H1 (cell line): ENCODE data around the gene TMEM59L. TPM values are rescaled to one million over a fixed set of nuclear protein-coding genes. Genes with fewer than 3 reads are reported as not detected.
A peak's percentile ranks its signal among the peaks of the same experiment; 100 is the strongest.

Source experiments
- CTCF ChIA-PET: fragments of 300-600 bp; sonication (Branson Sonifier 250); formaldehyde crosslinking; loops from one replicate; lab custom pipeline; 2021; ENCODE audit not compliant: partially characterized antibody; lab: Charles Lee
- POLR2A ChIA-PET: fragments of 300-600 bp; sonication (Branson Sonifier 250); formaldehyde crosslinking; loops from one replicate; lab custom pipeline; 2021; ENCODE audit warnings: inconsistent platforms; ENCODE audit not compliant: partially characterized antibody; lab: Charles Lee
- DNase-seq, 2 experiments: peaks; one replicate each; pipeline versions ENCODE4 v3.0.0 to v3.0.0-alpha.2; 2010 to 2022; ENCODE audit warnings: low spot score in 2 of 2, low read depth in 1 of 2, mixed read lengths in 1 of 2
- FAIRE-seq: peaks from 2 replicates; lab custom pipeline; 2011; peaks lifted over from hg19 to GRCh38; lab: Jason Lieb, UNC
- H2AFZ ChIP-seq: 2 replicates; pipeline ENCODE4 v1.8.1; 2012; ENCODE audit warnings: low read length, inconsistent platforms
- H2AK5ac ChIP-seq: 2 replicates; pipeline ENCODE4 v1.6.1; 2013; ENCODE audit warnings: low read depth, low read length
- H2BK120ac ChIP-seq: replicated peaks from 2 replicates; pipeline ENCODE3; 2013; ENCODE audit warnings: low read depth, low read length, inconsistent platforms
- H2BK12ac ChIP-seq: 2 replicates; pipeline ENCODE4 v1.6.1; 2013; ENCODE audit warnings: low read depth, low read length
- H2BK15ac ChIP-seq: 2 replicates; pipeline ENCODE4 v1.6.1; 2013; ENCODE audit warnings: low read length
- H2BK20ac ChIP-seq: 2 replicates; pipeline ENCODE4 v1.6.1; 2013; ENCODE audit warnings: low read length
- H2BK5ac ChIP-seq: 2 replicates; pipeline ENCODE4 v1.6.1; 2013; ENCODE audit warnings: low read depth, low read length
- H3K14ac ChIP-seq: 2 replicates; pipeline ENCODE4 v1.6.1; 2013; ENCODE audit warnings: inconsistent platforms; ENCODE audit not compliant: insufficient read length
- H3K18ac ChIP-seq: 2 replicates; pipeline ENCODE4 v1.6.1; 2013; ENCODE audit warnings: low read length; ENCODE audit errors: extremely low read depth
- H3K23ac ChIP-seq: 2 replicates; pipeline ENCODE4 v1.6.1; 2013; ENCODE audit warnings: inconsistent platforms; ENCODE audit not compliant: insufficient read length
- H3K23me2 ChIP-seq: 2 replicates; pipeline ENCODE4 v1.6.1; 2013; ENCODE audit warnings: low read depth, low read length
- H3K27ac ChIP-seq: 2 replicates; pipeline ENCODE4 v1.6.1; 2011; ENCODE audit warnings: low read depth, low read length, inconsistent platforms
- H3K27me3 ChIP-seq, 4 experiments: replicated peaks in 1 of 4; 1 replicate in 1 of 4; 2 replicates in 3 of 4; pipeline versions ENCODE4 v1.6.1 to v1.8.1; 2011 to 2013; ENCODE audit warnings: low read length in 3 of 4, mild to moderate bottlenecking in 3 of 4, inconsistent platforms in 2 of 4, mixed read lengths in 2 of 4, moderate library complexity in 1 of 4; ENCODE audit not compliant: control insufficient read depth in 3 of 4, insufficient read depth in 3 of 4; ENCODE audit errors: extremely low read depth in 1 of 4
- H3K36me3 ChIP-seq, 4 experiments: 2 replicates each; pipeline versions ENCODE4 v1.6.1 to v1.8.1; 2011 to 2013; ENCODE audit warnings: mild to moderate bottlenecking in 4 of 4, low read length in 3 of 4, moderate library complexity in 2 of 4, control low read depth in 1 of 4, inconsistent platforms in 1 of 4; ENCODE audit not compliant: insufficient read depth in 4 of 4, control insufficient read depth in 2 of 4
- H3K4ac ChIP-seq: replicated peaks from 2 replicates; pipeline ENCODE3; 2013; ENCODE audit warnings: low read length, low read depth, mixed read lengths, inconsistent platforms; ENCODE audit not compliant: insufficient read length
- H3K4me1 ChIP-seq, 4 experiments: replicated peaks in 1 of 4; 1 replicate in 1 of 4; 2 replicates in 3 of 4; pipeline versions ENCODE4 v1.6.1 to v1.8.1; 2011 to 2013; ENCODE audit warnings: low read length in 3 of 4, inconsistent platforms in 2 of 4, mixed read lengths in 1 of 4; ENCODE audit not compliant: insufficient read depth in 4 of 4, control insufficient read depth in 3 of 4
- H3K4me2 ChIP-seq, 2 experiments: 2 replicates each; pipeline versions ENCODE4 v1.6.1 to v1.8.1; 2011 to 2013; ENCODE audit warnings: low read depth in 2 of 2, low read length in 2 of 2, control low read depth in 1 of 2, inconsistent platforms in 1 of 2, mild to moderate bottlenecking in 1 of 2; ENCODE audit not compliant: insufficient read depth in 1 of 2
- H3K4me3 ChIP-seq, 4 experiments: fragments of 200-600, 300-600 bp in 1 of 4; sonication (generic), shearing (Covaris generic), sonication (Bioruptor Twin) in 1 of 4; 2 replicates each; pipeline versions ENCODE4 v1.5.1 to v1.8.1; 2011 to 2016; ENCODE audit warnings: low read length in 4 of 4, low read depth in 3 of 4, control low read depth in 2 of 4, inconsistent platforms in 2 of 4, mild to moderate bottlenecking in 2 of 4, mixed read lengths in 1 of 4, moderate library complexity in 1 of 4; ENCODE audit not compliant: insufficient read depth in 2 of 4; ENCODE audit errors: extremely low read depth in 1 of 4
- H3K56ac ChIP-seq: replicated peaks from 2 replicates; pipeline ENCODE3; 2013; ENCODE audit warnings: low read depth, mild to moderate bottlenecking, mixed read lengths, low read length, inconsistent platforms; ENCODE audit not compliant: insufficient read length
- H3K79me1 ChIP-seq: 2 replicates; pipeline ENCODE4 v1.6.1; 2013; ENCODE audit warnings: low read depth, low read length, control low read depth
- H3K79me2 ChIP-seq, 2 experiments: 2 replicates each; pipeline versions ENCODE4 v1.6.1 to v1.8.1; 2012 to 2013; ENCODE audit warnings: low read length in 2 of 2, mild to moderate bottlenecking in 2 of 2, inconsistent platforms in 1 of 2; ENCODE audit not compliant: insufficient read depth in 2 of 2, control insufficient read depth in 1 of 2
- H3K9ac ChIP-seq, 4 experiments: replicated peaks in 1 of 4; 1 replicate in 1 of 4; 2 replicates in 3 of 4; pipeline versions ENCODE4 v1.6.1 to v1.8.1; 2011 to 2013; ENCODE audit warnings: low read depth in 3 of 4, low read length in 3 of 4, control low read depth in 2 of 4, mild to moderate bottlenecking in 2 of 4, moderate library complexity in 2 of 4, inconsistent platforms in 1 of 4; ENCODE audit errors: extremely low read depth in 1 of 4
- H3K9me3 ChIP-seq, 2 experiments: 2 replicates each; pipeline versions ENCODE4 v1.6.1 to v1.8.1; 2012 to 2013; ENCODE audit warnings: mild to moderate bottlenecking in 2 of 2, moderate library complexity in 2 of 2, control low read depth in 1 of 2, inconsistent platforms in 1 of 2, low read depth in 1 of 2, low read length in 1 of 2, mixed read lengths in 1 of 2; ENCODE audit not compliant: insufficient read depth in 2 of 2
- H4K20me1 ChIP-seq, 2 experiments: replicated peaks in 1 of 2; 2 replicates each; pipeline versions ENCODE3 to v1.8.1; 2011 to 2013; ENCODE audit warnings: inconsistent platforms in 2 of 2, low read length in 2 of 2, mild to moderate bottlenecking in 1 of 2; ENCODE audit not compliant: insufficient read depth in 2 of 2, control insufficient read depth in 1 of 2
- H4K5ac ChIP-seq: 2 replicates; pipeline ENCODE4 v1.6.1; 2013; ENCODE audit warnings: low read length, low read depth, mixed read lengths, inconsistent platforms; ENCODE audit not compliant: insufficient read length
- H4K8ac ChIP-seq: 2 replicates; pipeline ENCODE4 v1.8.0; 2013; ENCODE audit warnings: mild to moderate bottlenecking, moderate library complexity, low read length, inconsistent platforms; ENCODE audit not compliant: insufficient read depth; ENCODE audit errors: extremely low read depth
- H4K91ac ChIP-seq: replicated peaks from 2 replicates; pipeline ENCODE3; 2013; ENCODE audit warnings: low read length, mixed read lengths, inconsistent platforms; ENCODE audit not compliant: insufficient read length
- BCL11A ChIP-seq, 2 experiments: IDR thresholded peaks; one replicate each; pipeline ENCODE4 v1.6.1; 2011; ENCODE audit warnings: low read depth in 2 of 2, low read length in 2 of 2, mild to moderate bottlenecking in 2 of 2
- BRCA1 ChIP-seq: IDR thresholded peaks from 2 replicates; pipeline ENCODE4 v1.6.1; 2012; ENCODE audit warnings: low read depth, low read length, improper control_type of control experiment
- CHD2 ChIP-seq: IDR thresholded peaks from 2 replicates; pipeline ENCODE4 v1.6.1; 2012; ENCODE audit warnings: low read length, improper control_type of control experiment
- CTBP2 ChIP-seq: IDR thresholded peaks from 2 replicates; pipeline ENCODE4 v1.7.0; 2011; ENCODE audit warnings: borderline replicate concordance, mild to moderate bottlenecking, moderate library complexity, mixed read lengths, low read length; ENCODE audit not compliant: insufficient read depth, insufficient read length
- RNF2 ChIP-seq: fragments of 200-900, 300-1000 bp; sonication (generic); IDR thresholded peaks from 2 replicates; pipeline ENCODE4 v1.7.1; 2016; ENCODE audit warnings: borderline replicate concordance, low read depth, mild to moderate bottlenecking, antibody characterized with exemption, low read length; ENCODE audit not compliant: poor library complexity, severe bottlenecking; ENCODE audit errors: missing control alignments
- SUZ12 ChIP-seq: fragments of 200-600 bp; sonication (generic); IDR thresholded peaks from 2 replicates; pipeline ENCODE4 v1.6.1; 2012; ENCODE audit warnings: mild to moderate bottlenecking, inconsistent platforms, low read length, moderate library complexity, mixed read lengths
- WGBS, 2 experiments: shearing (Covaris generic) in 1 of 2; methylation state at CpG; one replicate each; pipeline versions ENCODE4 v1.1.6 to v1.1.7; 2013 to 2015; ENCODE audit warnings: low lambda C conversion rate in 2 of 2, mixed read lengths in 2 of 2, inconsistent platforms in 1 of 2, low coverage in 1 of 2, missing lambda C conversion rate in 1 of 2; ENCODE audit not compliant: insufficient replicate concordance in 2 of 2, insufficient coverage in 1 of 2, insufficient read length in 1 of 2; ENCODE audit errors: extremely low coverage in 1 of 2, missing lambda C conversion rate in 1 of 2; 5-methylcytosine and 5-hydroxymethylcytosine counted together
- polyA plus RNA-seq, 7 experiments: library from polyadenylated mRNA; depleted of rRNA in 3 of 7; stranded (reverse) in 5 of 7; unstranded in 2 of 7; fragments of >200 nt in 5 of 7; fragments of 200-250 nt in 2 of 7; gene quantifications; 1 replicate in 5 of 7; 2 replicates in 1 of 7; 4 replicates in 1 of 7; pipeline versions ENCODE4 v1.2.1 to v1.2.3, GENCODE V29; 2011 to 2013; ENCODE audit warnings: missing spikeins in 2 of 7, mixed read lengths in 2 of 7
- total RNA-seq: library from RNA; stranded (reverse); fragmentation: NEBNext Ultra II Directional; extraction: Animal tissue kit (Norgen Biotek cat#: 25700); gene quantifications from 2 replicates; pipeline ENCODE4 v1.2.1, GENCODE V29; 2021

TMEM59L gene
- total and polyA plus RNA-seq, 2 of the 8 experiments (the other 6 are each of a cell fraction or from before 2014, with no cell fraction given) = 4.0 to 12.2 TPM

GRCh38 chr19:18606281-18607225, 6.1 kb upstream of the TMEM59L start, which contains the start of gene CRLF1:
Gene CRLF1, minus strand, starts transcription at chr19:18606799. Its CDS starts 143 bp downstream, at chr19:18606656.
- no peak within 1 kb of the TSS for H3K4ac ChIP-seq
- H3K18ac ChIP-seq = peak within 1 kb of the TSS; percentile 48
- no peaks in the 10 kb centered on the region for H3K9me3 ChIP-seq
- H2BK20ac ChIP-seq = no peak within 1 kb of the TSS; the same call in 1 of the 2 replicates
- DNase-seq = no peak
- no peak within 1 kb of the TSS for H3K14ac ChIP-seq
- H4K5ac ChIP-seq = no peak within 1 kb of the TSS
- H4K91ac ChIP-seq = no peak within 1 kb of the TSS
- H2BK120ac ChIP-seq = no peak within 1 kb of the TSS
- no peak for FAIRE-seq
- CTCF ChIA-PET = interaction anchor here (0.7 to 1.1 kb wide), 2 partner anchors 17 to 18 kb away, joined by 3 read pairs; no protein-coding TSS in a partner anchor
- H3K79me2 ChIP-seq = no peaks in the 10 kb centered on the region
- TF ChIP-seq SUZ12 = peak; percentile 62; the same call in 1 of the 2 replicates
- TF ChIP-seq BCL11A (IDR thresholded peaks at IDR 0.05; ENCODE audit: low read depth in 2 of 2, low read length in 2 of 2) = no peak
- TF ChIP-seq RNF2 = peak; percentile 20
- no peak for TF ChIP-seq BRCA1
- no peak for TF ChIP-seq CTBP2
- TF ChIP-seq CHD2 = no peak
- TF ChIP-seq, all 59 proteins: peak for 2
- Histone ChIP-seq H2BK15ac (peak within 1 kb of the TSS; percentile 97; the same call in 1 of the 2 replicates), H4K20me1 (peaks cover 0 to 12% of the 10 kb centered on the region in 2 experiments), H3K4me1 (peaks cover 32 to 48% (median 40%) of the 10 kb centered on the region in 4 experiments), H2BK5ac (no peak within 1 kb of the TSS), H3K4me2 (peak within 1 kb of the TSS; percentile 64 to 65), H3K23ac (no peak within 1 kb of the TSS), H3K4me3 (peak within 1 kb of the TSS in 3 of 4 experiments; percentile 11 to 53 (median 17); a peak in 7 of 8 replicates), H4K8ac (peak within 1 kb of the TSS; percentile 35), H2BK12ac (peak within 1 kb of the TSS; percentile 96; the same call in 1 of the 2 replicates), H3K79me1 (no peaks in the 10 kb centered on the region), H3K56ac (no peak within 1 kb of the TSS), H3K9ac (no peak within 1 kb of the TSS), H3K23me2 (peaks cover 16% of the 10 kb centered on the region; the same call in 1 of the 2 replicates), H3K36me3 (peaks cover 0 to 14% (median 0%) of the 10 kb centered on the region in 4 experiments; a peak in 1 of 8 replicates), H3K27me3 (peaks cover 74 to 95% (median 95%) of the 10 kb centered on the region in 4 experiments), H2AFZ (no peak within 1 kb of the TSS), H3K27ac (no peak within 1 kb of the TSS), H2AK5ac (0 out of 2 replicates have a peak within 1 kb of the TSS, but pooled peaks have one; percentile 60)
- WGBS, 2 experiments = 6% methylated on average over 16 of the region's 116 CpGs; no CpG with 5 or more reads in 1 of the 2 experiments
- POLR2A ChIA-PET = interaction anchor here (0.7 to 1.4 kb wide), 3 partner anchors 17 to 29 kb away, joined by 3 to 4 read pairs (median 3); partner anchors contain the start of gene REX1BD
